K562 (cell line): ENCODE results near the gene EMD. TPM values are rescaled to one million over a fixed set of nuclear protein-coding genes. Genes with fewer than 3 reads are reported as not detected.
A peak's percentile ranks its signal among the peaks of the same experiment; 100 is the strongest.

ENCODE experiments used
- AFF1 ChIP-seq, 2 experiments: fragments of 450-650 bp; IDR thresholded peaks; 2 replicates each; pipeline ENCODE4 v1.6.1; 2018; ENCODE audit warnings: mild to moderate bottlenecking in 2 of 2, low read depth in 1 of 2; ENCODE audit not compliant: partially characterized antibody in 2 of 2
- ARID4B ChIP-seq: sonication (generic); formaldehyde crosslinking; IDR thresholded peaks from 2 replicates; pipeline ENCODE4 v1.8.0; 2022; ENCODE audit warnings: mild to moderate bottlenecking, missing genetic modification reagents
- BACH1 ChIP-seq: fragments of 200-800 bp; sonication (Bioruptor generic); IDR thresholded peaks from 2 replicates; pipeline ENCODE4 v1.6.1; 2016; ENCODE audit warnings: missing genetic modification characterization, missing compliant biosample characterization
- CSDE1 ChIP-seq, 2 experiments: fragments of 450-650 bp; IDR thresholded peaks; 2 replicates each; pipeline ENCODE4 v1.6.1; 2016; ENCODE audit warnings: mild to moderate bottlenecking in 1 of 2
- HDAC1 ChIP-seq, 2 experiments: fragments of 450-650 bp; IDR thresholded peaks; 2 replicates each; pipeline ENCODE4 v1.6.1; 2016 to 2017; ENCODE audit warnings: inconsistent platforms in 1 of 2, mild to moderate bottlenecking in 1 of 2, moderate library complexity in 1 of 2
- HDAC2 ChIP-seq: fragments of 450-650 bp; IDR thresholded peaks from 2 replicates; pipeline ENCODE4 v1.6.1; 2016; ENCODE audit warnings: mild to moderate bottlenecking
- KDM1A ChIP-seq, 2 experiments: fragments of 450-650 bp; IDR thresholded peaks; 2 replicates each; pipeline ENCODE4 v1.6.1; 2016; ENCODE audit warnings: mild to moderate bottlenecking in 2 of 2
- KLF16 ChIP-seq: IDR thresholded peaks from 2 replicates; pipeline ENCODE4 v1.6.1; 2016; ENCODE audit warnings: antibody characterized with exemption
- MEIS2 ChIP-seq: fragments of 450-650 bp; IDR thresholded peaks from 2 replicates; pipeline ENCODE4 v1.6.1; 2014; ENCODE audit warnings: mild to moderate bottlenecking; ENCODE audit not compliant: partially characterized antibody
- POLR2G ChIP-seq: fragments of 200-400 bp; formaldehyde crosslinking; IDR thresholded peaks from 2 replicates; pipeline ENCODE4 v1.6.1; 2017; ENCODE audit warnings: low read depth, mild to moderate bottlenecking, antibody characterized with exemption, low read length, moderate library complexity
- RB1 ChIP-seq: fragments of 450-650 bp; IDR thresholded peaks from 2 replicates; pipeline ENCODE4 v1.6.1; 2017; ENCODE audit warnings: low read depth, mild to moderate bottlenecking
- RBFOX2 ChIP-seq: fragments of 200-400 bp; formaldehyde crosslinking; IDR thresholded peaks from 2 replicates; pipeline ENCODE4 v1.6.1; 2017; ENCODE audit warnings: low read depth, mild to moderate bottlenecking, low read length, moderate library complexity
- RBM22 ChIP-seq: fragments of 200-400 bp; formaldehyde crosslinking; IDR thresholded peaks from 2 replicates; pipeline ENCODE4 v1.6.1; 2018; ENCODE audit warnings: low read length, low read depth; ENCODE audit not compliant: poor library complexity, severe bottlenecking
- RFX1 ChIP-seq: fragments of 450-650 bp; IDR thresholded peaks from 2 replicates; pipeline ENCODE4 v1.6.1; 2016; ENCODE audit warnings: mild to moderate bottlenecking, moderate library complexity
- SMAD4 ChIP-seq: fragments of 250-450 bp; sonication (Bioruptor Pico); conservative IDR thresholded peaks from 2 replicates; pipeline ENCODE4 v1.8.0; 2021; ENCODE audit warnings: inconsistent platforms, mild to moderate bottlenecking, moderate library complexity
- SP1 ChIP-seq: sonication (generic); formaldehyde crosslinking; IDR thresholded peaks from 2 replicates; pipeline ENCODE4 v1.8.1; 2022; ENCODE audit warnings: mild to moderate bottlenecking, missing genetic modification reagents
- SPI1 ChIP-seq: IDR thresholded peaks from 2 replicates; pipeline ENCODE4 v1.6.1; 2011; ENCODE audit warnings: low read depth, low read length, control low read depth, borderline replicate concordance
- ZBTB7A ChIP-seq: IDR thresholded peaks from 2 replicates; pipeline ENCODE4 v1.6.1; 2011; ENCODE audit warnings: low read depth, mild to moderate bottlenecking, low read length, moderate library complexity, borderline replicate concordance; ENCODE audit not compliant: control insufficient read depth
- ZNF134 ChIP-seq: fragments of 250-450 bp; sonication (Bioruptor Pico); conservative IDR thresholded peaks from 2 replicates; pipeline ENCODE4 v1.4.0; 2020
- ZNF175 ChIP-seq: fragments of 200-800 bp; sonication (Bioruptor generic); IDR thresholded peaks from 2 replicates; pipeline ENCODE4 v1.6.1; 2016; ENCODE audit warnings: low read depth, mild to moderate bottlenecking, missing genetic modification characterization, missing compliant biosample characterization
- polyA plus RNA-seq, 8 experiments: library from polyadenylated mRNA; depleted of rRNA in 4 of 8; stranded (reverse) in 5 of 8; unstranded in 3 of 8; fragments of >200 nt; fragmentation: Nextera tagmentation in 2 of 8; fragmentation: Illumina TruSeq in 1 of 8; extraction: Ambion mirVana in 2 of 8; extraction: Trizol in 1 of 8; gene quantifications; 2 replicates each; pipeline versions ENCODE4 v1.2.1 to v1.2.3, GENCODE V29; 2011 to 2014; ENCODE audit warnings: inconsistent platforms in 1 of 8, missing spikeins in 1 of 8
- total RNA-seq, 7 experiments: library from RNA; depleted of rRNA in 6 of 7; stranded (reverse); fragments of >200 nt in 6 of 7; fragmentation: Illumina TruSeq in 2 of 7; extraction: Trizol in 2 of 7; gene quantifications; 2 replicates each; pipeline versions ENCODE4 v1.2.1 to v1.2.3, GENCODE V29; 2011 to 2021; ENCODE audit warnings: low replicate concordance in 1 of 7

The EMD gene
- total and polyA plus RNA-seq, 9 of the 15 experiments (the other 6 are each of a cell fraction or from before 2014, with no cell fraction given) = 2.3 to 206 (median 61.9) TPM

- TF ChIP-seq KDM1A (IDR thresholded peaks at IDR 0.05) (peak in 1 of 2 experiments; percentile 54; a peak in 3 of 4 replicates), ARID4B (CRISPR knock-in tag) (peak; percentile 46; the same call in 1 of the 2 replicates), RFX1 (peak; percentile 98), MEIS2 (peak; percentile 71), RBFOX2 (peak; percentile 77), CSDE1 (IDR thresholded peaks at IDR 0.05) (peak in 1 of 2 experiments; percentile 89; a peak in 2 of 4 replicates), ZNF175 (CRISPR knock-in tag) (0 out of 2 replicates have a peak, but pooled peaks have one; percentile 57), RBM22 (peak; percentile 56), SMAD4 (peak; percentile 30; the same call in 1 of the 2 replicates), RB1 (peak; percentile 40; the same call in 1 of the 2 replicates), POLR2G (peak; percentile 82), BACH1 (tag) (no peak), KLF16 (peak; percentile 57; the same call in 1 of the 2 replicates), AFF1 (IDR thresholded peaks at IDR 0.05; ENCODE audit: low read depth in 1 of 2, partially characterized antibody in 2 of 2) (peak in 1 of 2 experiments; percentile 5), ZBTB7A (peak; percentile 49; the same call in 1 of the 2 replicates), HDAC1 (IDR thresholded peaks at IDR 0.05) (peak in 1 of 2 experiments; percentile 43; a peak in 1 of 4 replicates), ZNF134 (CRISPR knock-in tag) (no peak), SP1 (peak; percentile 46; the same call in 1 of the 2 replicates), SPI1 (peak; percentile 78), HDAC2 (0 out of 2 replicates have a peak, but pooled peaks have one; percentile 49)
Measured at GRCh38 chrX:154368630-154369448, 10.3 kb upstream of the EMD start (continued).
